Right renal pelvis (tissue), 4 donors: ENCODE results near the gene DOCK6. TPM values are rescaled to one million over a fixed set of nuclear protein-coding genes. Genes with fewer than 3 reads are reported as not detected.
A peak's percentile ranks its signal among the peaks of the same experiment; 100 is the strongest.

Source experiments
- DNase-seq, 4 donors: peaks; one replicate each; pipeline ENCODE4 v3.0.0-alpha.2; 2013; ENCODE audit warnings: low read depth in 4 of 4, low spot score in 3 of 4, missing footprints in 1 of 4
- polyA plus RNA-seq, 4 donors: library from polyadenylated mRNA; unstranded; fragments of 120-200 nt; gene quantifications; one replicate each; pipeline ENCODE4 v1.2.1, GENCODE V29; 2013; ENCODE audit not compliant: insufficient read length in 4 of 4

DOCK6 gene
- polyA plus RNA-seq, 4 donors: 39.1 to 48.9 (median 45.9) TPM

- no peak for DNase-seq
Observed at GRCh38 chr19:11274533-11275086, 12.3 kb upstream of the DOCK6 start.

DNA sequence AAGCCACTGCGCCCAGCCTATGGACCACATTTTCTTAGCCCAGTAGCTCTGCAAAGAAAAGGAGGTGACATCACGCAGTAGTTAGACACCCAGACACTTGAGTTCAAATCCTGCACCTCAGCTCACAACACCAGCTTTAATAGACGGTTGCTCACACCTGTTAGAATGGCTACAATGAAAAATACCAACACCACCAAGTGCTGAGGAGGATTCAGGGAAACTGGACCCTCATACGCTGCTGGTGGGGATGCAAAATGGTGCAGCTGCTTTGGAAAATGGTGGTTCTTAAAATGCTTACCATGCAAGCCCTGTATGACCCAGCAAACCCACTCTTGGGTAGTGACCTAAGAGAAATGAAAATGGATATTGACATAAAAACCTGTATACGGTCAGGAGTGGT lies 11.7 kb upstream of the DOCK6 start:
- DNase-seq: no peak

- no peak for DNase-seq
Observed at GRCh38 chr19:11273296-11273695, 11.0 kb upstream of the DOCK6 start.

DNA sequence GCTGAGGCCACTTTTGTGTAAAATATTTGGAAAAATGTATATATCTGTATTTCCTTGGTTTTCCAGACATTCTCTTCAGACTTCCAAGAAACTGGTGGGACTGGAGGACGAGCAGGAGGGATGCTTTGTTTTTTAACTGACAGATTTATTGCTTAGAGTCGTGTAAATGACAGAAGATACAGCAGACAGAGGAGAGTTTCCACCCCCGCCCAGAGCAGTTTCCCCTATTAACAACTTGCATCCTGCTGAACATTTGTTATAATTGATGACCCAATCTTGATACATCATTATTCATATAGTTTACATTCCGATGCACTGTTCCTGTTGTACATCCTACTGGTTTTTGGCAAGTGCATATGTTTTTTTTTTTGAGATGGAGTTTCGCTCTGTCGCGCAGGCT lies 7.1 kb upstream of the DOCK6 start:
- DNase-seq: no peak

- no peak for DNase-seq
Observed at GRCh38 chr19:11268783-11269267, 6.5 kb upstream of the DOCK6 start.

GRCh38 chr19:11267316-11268085 lies 5.2 kb upstream of the DOCK6 start:
- DNase-seq: no peak

- no peak for DNase-seq
Observed at GRCh38 chr19:11265785-11266236, 3.5 kb upstream of the DOCK6 start.

GRCh38 chr19:11265177-11265784 lies 3.0 kb upstream of the DOCK6 start:
- no peak for DNase-seq

- DNase-seq: no peak
Observed at GRCh38 chr19:11264452-11265176, 2.3 kb upstream of the DOCK6 start.

DNA sequence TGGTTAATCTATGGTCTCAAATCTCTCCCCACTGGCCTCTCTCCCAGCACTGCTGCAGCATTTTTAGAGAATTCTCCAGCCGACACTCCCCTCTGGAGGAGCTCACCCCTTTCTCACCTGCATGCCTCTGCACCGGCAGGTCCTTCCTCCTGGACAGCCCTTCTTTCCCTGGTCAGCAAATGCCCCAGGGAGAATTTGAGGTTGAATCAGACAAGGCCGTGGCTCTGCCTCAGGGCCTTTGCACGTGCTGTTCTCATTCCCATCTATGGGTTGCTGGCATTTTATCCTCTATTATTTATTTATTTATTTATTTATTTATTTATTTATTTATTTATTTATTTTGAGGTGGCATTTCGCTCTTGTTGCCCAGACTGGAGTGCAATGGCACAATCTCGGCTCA lies 1.4 kb upstream of the DOCK6 start:
- no peak for DNase-seq

GRCh38 chr19:11261431-11261970 lies 823 bp downstream of the DOCK6 start:
- no peak for DNase-seq

DNA sequence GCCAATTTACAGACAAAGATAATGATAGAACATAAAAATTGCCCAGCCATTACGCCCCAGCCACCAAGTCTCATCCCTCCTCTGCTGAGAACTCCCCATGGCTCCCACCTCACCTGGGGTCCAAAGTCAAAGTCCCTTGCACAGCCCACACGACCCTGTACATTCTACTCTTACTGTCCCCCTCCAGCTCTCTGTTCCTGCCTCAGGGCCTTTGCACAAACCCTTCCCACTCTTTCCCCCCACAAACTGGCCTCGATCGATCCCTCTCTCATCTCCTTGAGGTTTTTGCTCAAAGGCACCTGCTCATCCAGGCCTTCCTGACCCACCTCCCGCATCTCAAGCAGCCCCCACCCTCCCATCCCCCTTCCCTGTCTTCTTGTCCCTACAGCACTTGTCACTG lies 1.3 kb downstream of the DOCK6 start:
- no peak for DNase-seq

DNA sequence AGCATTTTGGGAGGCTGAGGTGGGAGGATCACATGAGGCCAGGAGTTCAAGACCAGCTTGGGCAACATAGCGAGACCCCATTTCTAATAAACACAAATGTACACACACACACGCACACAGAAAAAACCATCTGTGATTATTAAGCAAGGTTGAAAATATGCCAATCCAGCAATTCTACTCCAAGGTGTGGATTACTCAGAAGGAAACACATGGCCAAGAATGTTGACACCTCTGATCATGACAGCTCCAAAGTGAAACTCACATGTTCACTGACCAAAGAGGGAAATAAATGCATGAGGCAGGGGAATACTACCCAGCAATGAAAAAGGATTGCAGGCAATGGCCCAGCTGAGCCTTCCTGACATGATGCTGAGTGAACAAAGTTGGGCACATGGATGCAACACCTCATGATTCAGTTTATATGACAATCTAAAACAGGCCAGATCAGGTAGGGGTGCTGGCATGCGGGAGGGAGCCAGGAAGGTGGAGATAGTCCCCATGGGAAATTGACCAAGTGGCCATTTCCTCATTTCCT lies 4.4 kb downstream of the DOCK6 start:
- no peak for DNase-seq

DNA sequence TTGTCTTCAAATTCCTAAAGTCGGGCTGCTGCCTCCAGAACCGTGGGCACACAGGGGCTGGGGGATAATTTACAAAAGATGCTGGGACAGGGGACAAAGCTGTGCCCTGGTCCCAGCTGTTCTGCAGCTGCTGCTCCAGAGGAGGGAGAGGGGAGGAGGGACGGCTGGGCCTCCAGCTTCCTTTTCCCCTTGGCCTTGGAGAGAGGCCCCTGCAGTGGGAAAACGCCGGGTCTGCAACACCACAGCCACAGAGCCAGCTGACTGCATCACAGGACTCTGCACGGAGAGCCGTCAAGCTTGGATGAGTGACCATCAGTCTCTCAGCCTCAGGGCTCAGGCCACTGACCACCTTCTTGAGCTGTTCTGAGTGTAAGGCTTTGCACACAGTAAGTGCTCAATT lies 6.1 kb downstream of the DOCK6 start:
- peak in 1 of 4 donors; percentile 64 for DNase-seq

GRCh38 chr19:11254666-11255065 lies 7.7 kb downstream of the DOCK6 start:
- no peak for DNase-seq

GRCh38 chr19:11252665-11253355 lies 9.5 kb downstream of the DOCK6 start:
- no peak for DNase-seq

DNA sequence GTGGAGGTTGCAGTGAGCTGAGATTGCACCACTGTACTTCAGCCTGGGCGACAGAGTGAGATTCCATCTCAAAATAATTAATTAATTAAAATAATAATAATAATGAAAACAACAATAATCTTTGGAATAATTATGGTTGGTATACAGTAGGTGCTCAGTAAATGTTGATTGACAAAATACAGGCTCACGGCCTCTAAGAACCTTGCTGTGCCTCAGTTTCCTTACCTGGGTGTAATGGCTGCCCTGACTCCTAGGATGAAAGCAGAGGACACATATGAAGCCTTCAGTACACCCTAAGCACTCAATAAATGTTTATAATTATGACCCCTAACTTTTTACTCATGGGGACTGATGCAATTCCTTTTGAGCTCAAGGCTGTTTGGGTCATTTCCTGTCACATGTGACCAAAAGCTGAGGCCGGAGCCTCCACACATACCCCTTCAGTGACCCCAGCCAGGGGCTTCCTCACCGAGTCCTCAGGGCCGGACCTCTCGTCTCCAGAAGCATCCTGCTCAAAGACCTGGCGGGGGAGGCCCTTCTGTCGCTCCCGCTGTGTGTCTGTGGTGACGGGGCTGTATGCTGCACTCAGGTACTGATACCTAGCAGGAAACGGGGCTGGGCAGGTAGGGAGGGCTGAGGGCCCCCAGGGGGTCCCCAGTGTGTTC lies 10.5 kb downstream of the DOCK6 start:
- DNase-seq: no peak

- no peak for DNase-seq
Observed at GRCh38 chr19:11251217-11251616, 11.1 kb downstream of the DOCK6 start.

DNA sequence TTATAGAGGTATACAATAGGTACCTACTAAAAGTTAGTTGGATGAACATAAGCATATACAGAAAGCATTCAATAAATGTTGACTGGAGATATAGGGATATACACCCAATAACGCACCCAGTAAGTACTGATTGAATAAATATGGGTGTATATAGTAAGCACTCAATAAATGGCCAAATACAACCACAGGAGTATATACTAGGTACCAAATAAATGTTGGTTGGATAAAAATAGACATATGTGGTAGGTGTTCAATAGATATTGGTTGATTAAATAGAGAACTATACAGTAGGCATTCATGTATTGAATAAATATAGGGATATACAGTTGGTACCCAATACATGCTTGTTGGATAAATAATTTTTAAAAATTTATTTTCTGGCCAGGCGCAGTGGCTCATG lies 13.5 kb downstream of the DOCK6 start:
- no peak for DNase-seq

GRCh38 chr19:11247934-11248333 lies 14.4 kb downstream of the DOCK6 start:
- no peak for DNase-seq
